Measurements from ENCODE around the gene STAG1.
"Not testable (repeated sequence)": the region's sequence is repeated elsewhere in the genome, so short reads cannot be mapped to it uniquely, and the experiment has no call there.

DNA sequence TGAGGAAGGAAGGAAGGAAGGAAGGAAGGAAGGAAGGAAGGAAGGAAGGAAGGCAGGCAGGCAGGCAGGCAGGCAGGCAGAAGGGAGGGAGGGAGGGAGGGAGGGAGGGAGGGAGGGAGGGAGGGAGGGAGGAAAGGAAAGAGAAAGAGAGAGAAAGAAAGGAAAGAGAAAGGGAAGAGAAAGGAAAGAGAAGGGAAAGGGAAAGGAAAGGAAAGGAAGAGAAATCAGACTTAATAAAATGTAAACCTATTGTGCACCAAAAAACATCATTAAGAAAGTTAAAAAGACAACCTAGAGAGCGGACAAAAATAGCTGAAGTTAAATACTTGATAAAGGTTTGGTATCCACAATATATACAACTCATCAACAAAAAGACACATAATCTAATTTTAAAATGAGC lies 187.2 kb downstream of the STAG1 start:
- TF ChIP-seq, protein P1, sequence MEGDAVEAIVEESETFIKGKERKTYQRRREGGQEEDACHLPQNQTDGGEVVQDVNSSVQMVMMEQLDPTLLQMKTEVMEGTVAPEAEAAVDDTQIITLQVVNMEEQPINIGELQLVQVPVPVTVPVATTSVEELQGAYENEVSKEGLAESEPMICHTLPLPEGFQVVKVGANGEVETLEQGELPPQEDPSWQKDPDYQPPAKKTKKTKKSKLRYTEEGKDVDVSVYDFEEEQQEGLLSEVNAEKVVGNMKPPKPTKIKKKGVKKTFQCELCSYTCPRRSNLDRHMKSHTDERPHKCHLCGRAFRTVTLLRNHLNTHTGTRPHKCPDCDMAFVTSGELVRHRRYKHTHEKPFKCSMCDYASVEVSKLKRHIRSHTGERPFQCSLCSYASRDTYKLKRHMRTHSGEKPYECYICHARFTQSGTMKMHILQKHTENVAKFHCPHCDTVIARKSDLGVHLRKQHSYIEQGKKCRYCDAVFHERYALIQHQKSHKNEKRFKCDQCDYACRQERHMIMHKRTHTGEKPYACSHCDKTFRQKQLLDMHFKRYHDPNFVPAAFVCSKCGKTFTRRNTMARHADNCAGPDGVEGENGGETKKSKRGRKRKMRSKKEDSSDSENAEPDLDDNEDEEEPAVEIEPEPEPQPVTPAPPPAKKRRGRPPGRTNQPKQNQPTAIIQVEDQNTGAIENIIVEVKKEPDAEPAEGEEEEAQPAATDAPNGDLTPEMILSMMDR (IDR thresholded peaks at IDR 0.05), result not testable (repeated sequence)
- TF ChIP-seq POLR2A, EP300 (IDR thresholded peaks at IDR 0.05): not testable (repeated sequence)

Data from tibial nerve (tissue), 4 donors.